ENCODE results near the gene FBP1. TPM values are rescaled to one million over a fixed set of nuclear protein-coding genes. Genes with fewer than 3 reads are reported as not detected.
"Not testable (repeated sequence)": the region's sequence is repeated elsewhere in the genome, so short reads cannot be mapped to it uniquely, and the experiment has no call there.

Gene FBP1
- total RNA-seq, 2 experiments from 2014 or later, result 0.39 to 0.47 TPM

- Mint-ChIP-seq H3K4me1 (no peaks in the 10 kb centered on the region), H3K27me3 (peaks cover 13% of the 10 kb centered on the region), H3K36me3 (ENCODE audit: low read depth) (no peaks in the 10 kb centered on the region), H3K27ac (no peak overlapping the region), H3K9me3 (ENCODE audit: low read depth) (peaks cover 3% of the 10 kb centered on the region), H3K4me3 (no peak overlapping the region)
- ATAC-seq (no peak), DNase-seq (no peak)
- ChIA-PET POLR2A (no interaction called here), CTCF (no interaction called here)
- intact Hi-C loops (cut with DNase I, micrococcal nuclease), result no loop called here
These were observed 70.9 kb downstream of the FBP1 start for GRCh38 chr9:94568250-94568889.

GRCh38 chr9:94567271-94567670 is 72.0 kb downstream of the FBP1 start:
- Mint-ChIP-seq H3K9me3 (ENCODE audit: low read depth) (peaks cover 3% of the 10 kb centered on the region), H3K27ac (no peak overlapping the region), H3K36me3 (ENCODE audit: low read depth) (no peaks in the 10 kb centered on the region), H3K4me1 (no peaks in the 10 kb centered on the region), H3K27me3 (peaks cover 8% of the 10 kb centered on the region), H3K4me3 (no peak overlapping the region)
- no peak for DNase-seq
- CTCF ChIA-PET, result interaction anchor here (1.0 kb wide), 1 partner anchor 51 kb away, joined by 3 read pairs; no protein-coding TSS in a partner anchor
- intact Hi-C loops (cut with DNase I, micrococcal nuclease), result no loop called here
- POLR2A ChIA-PET, result no interaction called here
- no peak for ATAC-seq

- H3K27ac Mint-ChIP-seq, result no peak overlapping the region
- CTCF ChIA-PET, result interaction anchor here (1.0 kb wide), 1 partner anchor 50 kb away, joined by 3 read pairs; no protein-coding TSS in a partner anchor
- H3K9me3 Mint-ChIP-seq (ENCODE audit: low read depth), result peaks cover 3% of the 10 kb centered on the region
- no peak for DNase-seq
- H3K36me3 Mint-ChIP-seq (ENCODE audit: low read depth), result no peaks in the 10 kb centered on the region
- intact Hi-C loops (cut with DNase I, micrococcal nuclease), result no loop called here
- ATAC-seq, result no peak
- POLR2A ChIA-PET, result interaction anchor here (0.6 kb wide), 1 partner anchor 944 kb away, joined by 3 read pairs; no protein-coding TSS in a partner anchor
- peaks cover 3% of the 10 kb centered on the region for H3K27me3 Mint-ChIP-seq
- H3K4me3 Mint-ChIP-seq, result no peak overlapping the region
- no peaks in the 10 kb centered on the region for H3K4me1 Mint-ChIP-seq
These were observed 72.8 kb downstream of the FBP1 start for GRCh38 chr9:94566550-94566949.

GRCh38 chr9:94564279-94564678 is 75.0 kb downstream of the FBP1 start:
- H3K36me3 Mint-ChIP-seq (ENCODE audit: low read depth); H3K4me1 Mint-ChIP-seq; POLR2A ChIA-PET; H3K27ac Mint-ChIP-seq; intact Hi-C loops (cut with DNase I, micrococcal nuclease); DNase-seq; H3K4me3 Mint-ChIP-seq; CTCF ChIA-PET; ATAC-seq; H3K9me3 Mint-ChIP-seq (ENCODE audit: low read depth); H3K27me3 Mint-ChIP-seq: not testable (repeated sequence)

- intact Hi-C loops (cut with DNase I, micrococcal nuclease), result no loop called here
- Mint-ChIP-seq H3K27me3 (peaks cover 4% of the 10 kb centered on the region), H3K4me1 (no peaks in the 10 kb centered on the region), H3K9me3 (ENCODE audit: low read depth) (peaks cover 3% of the 10 kb centered on the region), H3K36me3 (ENCODE audit: low read depth) (no peaks in the 10 kb centered on the region), H3K27ac (no peak overlapping the region), H3K4me3 (no peak overlapping the region)
- ChIA-PET CTCF (no interaction called here), POLR2A (no interaction called here)
- DNase-seq, result no peak
- ATAC-seq, result no peak
These were observed 75.8 kb downstream of the FBP1 start for GRCh38 chr9:94563548-94563947.

- ATAC-seq (no peak), DNase-seq (peak; percentile 46)
- H3K4me3 Mint-ChIP-seq, result no peak overlapping the region
- peaks cover 3% of the 10 kb centered on the region for H3K9me3 Mint-ChIP-seq (ENCODE audit: low read depth)
- H3K27me3 Mint-ChIP-seq, result peaks cover 4% of the 10 kb centered on the region
- CTCF ChIA-PET, result no interaction called here
- intact Hi-C loops (cut with DNase I, micrococcal nuclease), result no loop called here
- POLR2A ChIA-PET, result no interaction called here
- H3K27ac Mint-ChIP-seq, result no peak overlapping the region
- no peaks in the 10 kb centered on the region for H3K4me1 Mint-ChIP-seq
- H3K36me3 Mint-ChIP-seq (ENCODE audit: low read depth), result no peaks in the 10 kb centered on the region
These were observed 79.1 kb downstream of the FBP1 start for GRCh38 chr9:94560237-94560636.

- H3K4me3 Mint-ChIP-seq, result no peak overlapping the region
- DNase-seq (no peak), ATAC-seq (no peak)
- H3K27ac Mint-ChIP-seq, result no peak overlapping the region
- H3K27me3 Mint-ChIP-seq, result peaks cover 2% of the 10 kb centered on the region
- ChIA-PET CTCF (no interaction called here), POLR2A (no interaction called here)
- no peaks in the 10 kb centered on the region for H3K4me1 Mint-ChIP-seq
- no peaks in the 10 kb centered on the region for H3K36me3 Mint-ChIP-seq (ENCODE audit: low read depth)
- intact Hi-C loops (cut with DNase I, micrococcal nuclease), result no loop called here
- no peaks in the 10 kb centered on the region for H3K9me3 Mint-ChIP-seq (ENCODE audit: low read depth)
These were observed 81.9 kb downstream of the FBP1 start for GRCh38 chr9:94557376-94557775.

GRCh38 chr9:94554439-94555331 is 84.6 kb downstream of the FBP1 start, which contains the start of gene PCAT7:
TSS of gene PCAT7 (plus strand) at chr9:94555083.
- no peak within 1 kb of the TSS for H3K27ac Mint-ChIP-seq
- H3K4me3 Mint-ChIP-seq, result no peak within 1 kb of the TSS
- H3K27me3 Mint-ChIP-seq, result peaks cover 10% of the 10 kb centered on the region
- ChIA-PET POLR2A (no interaction called here), CTCF (interaction anchor here (0.7 to 1.0 kb wide), 2 partner anchors 31 to 43 kb away, joined by 3 read pairs; no protein-coding TSS in a partner anchor)
- no peaks in the 10 kb centered on the region for H3K36me3 Mint-ChIP-seq (ENCODE audit: low read depth)
- H3K9me3 Mint-ChIP-seq (ENCODE audit: low read depth), result no peaks in the 10 kb centered on the region
- DNase-seq, result peak; percentile 54
- ATAC-seq, result peak; percentile 65
- no peaks in the 10 kb centered on the region for H3K4me1 Mint-ChIP-seq
- intact Hi-C loops (cut with DNase I, micrococcal nuclease), result loop anchor here (1.0 kb wide), 1 partner anchor 49 kb away; no protein-coding TSS in a partner anchor

GRCh38 chr9:94554078-94554438 is 85.3 kb downstream of the FBP1 start:
- ATAC-seq (no peak), DNase-seq (no peak)
- intact Hi-C loops (cut with DNase I, micrococcal nuclease), result loop anchor here (1.0 kb wide), 1 partner anchor 49 kb away; no protein-coding TSS in a partner anchor
- Mint-ChIP-seq H3K9me3 (ENCODE audit: low read depth) (no peaks in the 10 kb centered on the region), H3K36me3 (ENCODE audit: low read depth) (no peaks in the 10 kb centered on the region), H3K4me1 (no peaks in the 10 kb centered on the region), H3K4me3 (no peak overlapping the region), H3K27me3 (peaks cover 13% of the 10 kb centered on the region), H3K27ac (no peak overlapping the region)
- POLR2A ChIA-PET, result no interaction called here
- CTCF ChIA-PET, result interaction anchor here (1.0 kb wide), 1 partner anchor 43 kb away, joined by 3 read pairs; no protein-coding TSS in a partner anchor

Other genes with a start within 250 kb of the FBP1 start
- gene PCAT7, start 84.4 kb downstream of the FBP1 start, total RNA-seq, result not detected
- gene FBP2, start 45.7 kb downstream of the FBP1 start, total RNA-seq, result not detected
- gene AOPEP, start 87.2 kb upstream of the FBP1 start, total RNA-seq, result 1 to 10 TPM; 8.9 to 9.5 TPM

Measured in activated CD4-positive, alpha-beta T cell treated with anti-CD3 and anti-CD28 coated beads for 36 hours (primary cell).